ENCODE results near the gene FAM170A. TPM values are rescaled to one million over a fixed set of nuclear protein-coding genes. Genes with fewer than 3 reads are reported as not detected.

FAM170A gene
- total and polyA plus RNA-seq, 4 donors = not detected

GRCh38 chr5:119631660-119632059 is 2.3 kb downstream of the FAM170A start:
- Histone ChIP-seq H3K4me1 (ENCODE audit: control insufficient read depth, insufficient read depth, low read length) (no peaks in the 10 kb centered on the region), H3K9me3 (ENCODE audit: control insufficient read depth, insufficient read depth, low read length) (no peaks in the 10 kb centered on the region), H3K27me3 (ENCODE audit: control insufficient read depth, insufficient read depth, low read length) (no peaks in the 10 kb centered on the region), H3K27ac (ENCODE audit: low read depth, low read length) (no peak overlapping the region), H3K4me3 (ENCODE audit: low read depth, low read length) (no peak overlapping the region), H3K36me3 (ENCODE audit: control insufficient read depth, insufficient read depth, low read length) (no peaks in the 10 kb centered on the region)
- no CpG with 5 or more reads among the region's 3 CpGs for WGBS (ENCODE audit: insufficient coverage)
- no peak for DNase-seq (ENCODE audit: low read depth in 4 of 6, low spot score in 6 of 6)

GRCh38 chr5:119651486-119651885 is 22.1 kb downstream of the FAM170A start:
- Histone ChIP-seq H3K27me3 (ENCODE audit: control insufficient read depth, insufficient read depth, low read length) (no peaks in the 10 kb centered on the region), H3K9me3 (ENCODE audit: control insufficient read depth, insufficient read depth, low read length) (no peaks in the 10 kb centered on the region), H3K4me3 (ENCODE audit: low read depth, low read length) (no peak overlapping the region), H3K27ac (ENCODE audit: low read depth, low read length) (no peak overlapping the region), H3K4me1 (ENCODE audit: control insufficient read depth, insufficient read depth, low read length) (no peaks in the 10 kb centered on the region), H3K36me3 (ENCODE audit: control insufficient read depth, insufficient read depth, low read length) (no peaks in the 10 kb centered on the region)
- DNase-seq (ENCODE audit: low read depth in 4 of 6, low spot score in 6 of 6) = no peak

- 83% methylated on average over 2 of the region's 2 CpGs for WGBS (ENCODE audit: insufficient coverage)
- H3K27me3 ChIP-seq (ENCODE audit: control insufficient read depth, insufficient read depth, low read length) = no peaks in the 10 kb centered on the region
- H3K9me3 ChIP-seq (ENCODE audit: control insufficient read depth, insufficient read depth, low read length) = no peaks in the 10 kb centered on the region
- H3K36me3 ChIP-seq (ENCODE audit: control insufficient read depth, insufficient read depth, low read length) = no peaks in the 10 kb centered on the region
- H3K27ac ChIP-seq (ENCODE audit: low read depth, low read length) = no peak overlapping the region
- no peaks in the 10 kb centered on the region for H3K4me1 ChIP-seq (ENCODE audit: control insufficient read depth, insufficient read depth, low read length)
- DNase-seq (ENCODE audit: low read depth in 4 of 6, low spot score in 6 of 6) = no peak
- H3K4me3 ChIP-seq (ENCODE audit: low read depth, low read length) = no peak overlapping the region
These were observed 25.7 kb downstream of the FAM170A start for GRCh38 chr5:119655061-119655460.

DNA sequence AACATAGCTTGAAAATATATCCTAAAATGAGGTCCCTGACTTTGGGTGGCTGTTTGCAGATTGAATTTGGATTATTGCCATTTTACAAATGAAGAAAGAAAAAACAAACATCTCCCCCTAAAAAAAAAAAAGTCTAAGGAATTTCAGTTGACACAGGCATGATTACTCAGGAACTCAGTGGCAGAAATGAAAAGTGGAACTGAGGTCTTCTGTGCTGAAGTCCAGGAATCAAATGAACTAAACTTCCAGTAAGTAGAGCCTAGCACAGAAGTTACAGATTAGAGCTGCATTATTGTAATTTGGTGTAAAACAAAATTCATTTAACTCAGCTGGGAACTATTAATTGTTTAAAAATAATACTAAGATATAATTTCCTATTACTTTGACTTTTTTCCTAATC is 26.7 kb downstream of the FAM170A start:
- Histone ChIP-seq H3K36me3 (ENCODE audit: control insufficient read depth, insufficient read depth, low read length) (no peaks in the 10 kb centered on the region), H3K27ac (ENCODE audit: low read depth, low read length) (no peak overlapping the region), H3K4me3 (ENCODE audit: low read depth, low read length) (no peak overlapping the region), H3K9me3 (ENCODE audit: control insufficient read depth, insufficient read depth, low read length) (no peaks in the 10 kb centered on the region), H3K27me3 (ENCODE audit: control insufficient read depth, insufficient read depth, low read length) (no peaks in the 10 kb centered on the region), H3K4me1 (ENCODE audit: control insufficient read depth, insufficient read depth, low read length) (no peaks in the 10 kb centered on the region)
- DNase-seq (ENCODE audit: low read depth in 4 of 6, low spot score in 6 of 6) = no peak

DNA sequence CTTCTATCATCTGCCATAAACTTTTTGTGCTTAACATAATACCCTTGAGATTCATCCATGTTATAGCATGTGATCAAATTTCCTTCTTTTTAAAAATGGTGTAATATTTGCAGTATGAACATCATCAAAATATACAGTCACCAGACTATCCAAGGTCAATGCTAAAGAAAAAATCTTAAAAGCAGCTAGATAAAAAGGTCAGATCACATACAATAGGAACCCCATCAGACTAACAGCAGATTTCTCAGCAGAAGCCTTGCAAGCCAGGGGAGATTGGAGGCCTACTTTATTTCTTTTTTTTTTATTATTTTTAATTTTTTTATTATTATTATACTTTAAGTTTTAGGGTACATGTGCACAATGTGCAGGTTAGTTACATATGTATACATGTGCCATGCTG is 37.2 kb downstream of the FAM170A start:
- Histone ChIP-seq H3K4me1 (ENCODE audit: control insufficient read depth, insufficient read depth, low read length) (no peaks in the 10 kb centered on the region), H3K27ac (ENCODE audit: low read depth, low read length) (no peak overlapping the region), H3K4me3 (ENCODE audit: low read depth, low read length) (no peak overlapping the region), H3K27me3 (ENCODE audit: control insufficient read depth, insufficient read depth, low read length) (no peaks in the 10 kb centered on the region), H3K9me3 (ENCODE audit: control insufficient read depth, insufficient read depth, low read length) (no peaks in the 10 kb centered on the region), H3K36me3 (ENCODE audit: control insufficient read depth, insufficient read depth, low read length) (no peaks in the 10 kb centered on the region)
- DNase-seq (ENCODE audit: low read depth in 4 of 6, low spot score in 6 of 6) = no peak

- Histone ChIP-seq H3K9me3 (ENCODE audit: control insufficient read depth, insufficient read depth, low read length) (no peaks in the 10 kb centered on the region), H3K36me3 (ENCODE audit: control insufficient read depth, insufficient read depth, low read length) (no peaks in the 10 kb centered on the region), H3K27ac (ENCODE audit: low read depth, low read length) (no peak overlapping the region), H3K4me1 (ENCODE audit: control insufficient read depth, insufficient read depth, low read length) (no peaks in the 10 kb centered on the region), H3K4me3 (ENCODE audit: low read depth, low read length) (no peak overlapping the region), H3K27me3 (ENCODE audit: control insufficient read depth, insufficient read depth, low read length) (no peaks in the 10 kb centered on the region)
- WGBS (ENCODE audit: insufficient coverage) = 72% methylated on average over 4 of the region's 8 CpGs
- DNase-seq (ENCODE audit: low read depth in 4 of 6, low spot score in 6 of 6) = no peak
These were observed 49.1 kb downstream of the FAM170A start for GRCh38 chr5:119678351-119679028.

DNA sequence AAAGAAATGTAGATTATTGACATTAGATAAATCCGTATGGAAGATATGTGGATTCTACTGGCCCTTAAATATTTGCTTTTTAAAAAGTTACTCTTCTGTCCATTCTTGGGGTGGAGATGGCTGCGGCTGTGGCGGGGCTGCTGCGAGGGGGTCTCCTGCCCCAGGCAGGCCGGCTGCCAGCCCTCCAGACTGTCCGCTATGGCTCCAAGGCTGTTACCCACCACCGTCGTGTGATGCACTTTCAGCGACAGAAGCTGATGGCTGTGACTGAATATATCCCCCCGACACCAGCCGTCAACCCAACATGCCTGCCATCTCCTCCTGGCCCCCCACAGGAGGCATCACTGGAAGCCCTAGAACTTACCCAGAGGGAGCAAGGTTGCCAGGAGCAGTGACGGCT is 50.7 kb downstream of the FAM170A start:
- WGBS (ENCODE audit: insufficient coverage) = 96% methylated on average over 8 of the region's 12 CpGs
- Histone ChIP-seq H3K27ac (ENCODE audit: low read depth, low read length) (no peak overlapping the region), H3K27me3 (ENCODE audit: control insufficient read depth, insufficient read depth, low read length) (no peaks in the 10 kb centered on the region), H3K4me3 (ENCODE audit: low read depth, low read length) (no peak overlapping the region), H3K36me3 (ENCODE audit: control insufficient read depth, insufficient read depth, low read length) (no peaks in the 10 kb centered on the region), H3K9me3 (ENCODE audit: control insufficient read depth, insufficient read depth, low read length) (no peaks in the 10 kb centered on the region), H3K4me1 (ENCODE audit: control insufficient read depth, insufficient read depth, low read length) (no peaks in the 10 kb centered on the region)
- DNase-seq (ENCODE audit: low read depth in 4 of 6, low spot score in 6 of 6) = no peak

DNA sequence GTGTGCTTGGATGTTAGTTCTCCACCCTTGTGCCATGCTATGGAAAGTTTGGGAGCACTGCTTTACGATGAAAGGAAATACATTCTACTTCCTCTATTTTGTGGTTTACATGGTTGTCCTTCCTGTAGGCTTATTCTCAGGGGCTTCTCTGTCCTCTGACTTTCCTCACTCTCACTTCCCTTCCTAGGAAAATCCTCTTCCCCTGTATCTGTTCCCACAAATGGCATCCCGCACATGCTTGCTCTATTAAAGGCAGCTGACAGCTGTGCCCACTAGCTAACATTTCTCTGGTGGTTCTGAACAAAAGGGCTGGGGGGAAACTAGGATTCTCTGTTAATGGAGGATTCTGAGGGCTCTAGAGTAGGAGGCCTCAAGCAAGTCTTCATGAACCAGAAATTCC is 52.4 kb downstream of the FAM170A start:
- Histone ChIP-seq H3K36me3 (ENCODE audit: control insufficient read depth, insufficient read depth, low read length) (no peaks in the 10 kb centered on the region), H3K27me3 (ENCODE audit: control insufficient read depth, insufficient read depth, low read length) (no peaks in the 10 kb centered on the region), H3K27ac (ENCODE audit: low read depth, low read length) (no peak overlapping the region), H3K9me3 (ENCODE audit: control insufficient read depth, insufficient read depth, low read length) (no peaks in the 10 kb centered on the region), H3K4me1 (ENCODE audit: control insufficient read depth, insufficient read depth, low read length) (no peaks in the 10 kb centered on the region), H3K4me3 (ENCODE audit: low read depth, low read length) (no peak overlapping the region)
- no peak for DNase-seq (ENCODE audit: low read depth in 4 of 6, low spot score in 6 of 6)
- WGBS (ENCODE audit: insufficient coverage) = no CpG with 5 or more reads among the region's 2 CpGs

GRCh38 chr5:119682372-119682771 is 53.0 kb downstream of the FAM170A start:
- no peak for DNase-seq (ENCODE audit: low read depth in 4 of 6, low spot score in 6 of 6)
- Histone ChIP-seq H3K27me3 (ENCODE audit: control insufficient read depth, insufficient read depth, low read length) (no peaks in the 10 kb centered on the region), H3K36me3 (ENCODE audit: control insufficient read depth, insufficient read depth, low read length) (no peaks in the 10 kb centered on the region), H3K27ac (ENCODE audit: low read depth, low read length) (no peak overlapping the region), H3K4me1 (ENCODE audit: control insufficient read depth, insufficient read depth, low read length) (no peaks in the 10 kb centered on the region), H3K9me3 (ENCODE audit: control insufficient read depth, insufficient read depth, low read length) (no peaks in the 10 kb centered on the region), H3K4me3 (ENCODE audit: low read depth, low read length) (no peak overlapping the region)
- no CpG with 5 or more reads among the region's 1 CpG for WGBS (ENCODE audit: insufficient coverage)
